ENCODE measurements around the gene VPS51. TPM values are rescaled to one million over a fixed set of nuclear protein-coding genes. Genes with fewer than 3 reads are reported as not detected.

VPS51 gene
- total and polyA plus RNA-seq, 10 of the 15 experiments (the other 5 are each of a cell fraction or from before 2014, with no cell fraction given): 1.5 to 279 (median 53.2) TPM

GRCh38 chr11:65117206-65118096 is 21.4 kb downstream of the VPS51 start, which contains the start of gene ZNHIT2 (continued):
- TF ChIP-seq ZBTB33 (IDR thresholded peaks at IDR 0.05): no peak
- no peak for TF ChIP-seq STAT3 (IDR thresholded peaks at IDR 0.05; ENCODE audit: low read depth, low read length)
- TF ChIP-seq MTA2 (IDR thresholded peaks at IDR 0.05; ENCODE audit: low read depth): peak; percentile 86
- TF ChIP-seq EGR1 (IDR thresholded peaks at IDR 0.05; ENCODE audit: borderline replicate concordance in 1 of 2, low read depth in 2 of 2, low read length in 2 of 2): peak; percentile 67 to 84
- peak; percentile 43 for TF ChIP-seq KLF5 (IDR thresholded peaks at IDR 0.05; ENCODE audit: partially characterized antibody)
- TF ChIP-seq ATF7 (IDR thresholded peaks at IDR 0.05; ENCODE audit: low read depth): peak; percentile 93
- TF ChIP-seq CTCF (IDR thresholded peaks at IDR 0.05 in 2 of 3, conservative IDR thresholded peaks at IDR 0.05 in 1 of 3; ENCODE audit: control insufficient read depth in 2 of 3, extremely low read depth in 1 of 3, insufficient read depth in 1 of 3, low read depth in 3 of 3, low read length in 3 of 3): peak; percentile 85 to 97 (median 93); a peak in 5 of 6 replicates
- TF ChIP-seq FOS (IDR thresholded peaks at IDR 0.05; ENCODE audit: borderline replicate concordance, extremely low read depth, insufficient read length): no peak
- peak; percentile 96 for TF ChIP-seq LARP7 (IDR thresholded peaks at IDR 0.05)
- no peak for TF ChIP-seq PBX3 (IDR thresholded peaks at IDR 0.05; ENCODE audit: insufficient replicate concordance, low read depth, low read length)
- peak; percentile 48 for TF ChIP-seq SMARCA5 (IDR thresholded peaks at IDR 0.05)
- peak; percentile 14 for TF ChIP-seq MEF2B (IDR thresholded peaks at IDR 0.05; ENCODE audit: partially characterized antibody, poor library complexity, severe bottlenecking)
- TF ChIP-seq ZNF24 (IDR thresholded peaks at IDR 0.05): no peak
- TF ChIP-seq BCL3 (IDR thresholded peaks at IDR 0.05; ENCODE audit: borderline replicate concordance, insufficient read depth, low read depth, low read length, poor library complexity, severe bottlenecking): peak; percentile 87
- no peak for TF ChIP-seq ZZZ3 (IDR thresholded peaks at IDR 0.05; ENCODE audit: control insufficient read depth, insufficient read length, low read depth)
- TF ChIP-seq POLR2AphosphoS5 (IDR thresholded peaks at IDR 0.05; ENCODE audit: low read length): peak; percentile 88
- no peak for TF ChIP-seq NFXL1 (IDR thresholded peaks at IDR 0.05; ENCODE audit: borderline replicate concordance)
- no peak for TF ChIP-seq PAX8 (IDR thresholded peaks at IDR 0.05)
- TF ChIP-seq SRF (IDR thresholded peaks at IDR 0.05; ENCODE audit: low read depth in 2 of 2, low read length in 2 of 2): peak; percentile 46 to 75; a peak in 3 of 4 replicates
- TF ChIP-seq EP300 (IDR thresholded peaks at IDR 0.05; ENCODE audit: borderline replicate concordance in 1 of 2, control insufficient read depth in 1 of 2, low read depth in 2 of 2, low read length in 2 of 2): no peak
- peak; percentile 58; the same call in 1 of the 2 replicates for TF ChIP-seq DPF2 (IDR thresholded peaks at IDR 0.05)
- no peak for TF ChIP-seq ATF3 (IDR thresholded peaks at IDR 0.05; ENCODE audit: borderline replicate concordance, extremely low read depth, low read depth, low read length)

All from GM12878 (cell line).